Spinal cord (tissue), 10 donors: Measurements from ENCODE around the gene CACHD1. TPM values are rescaled to one million over a fixed set of nuclear protein-coding genes. Genes with fewer than 3 reads are reported as not detected.
A peak's percentile ranks its signal among the peaks of the same experiment; 100 is the strongest.
"Not testable (repeated sequence)": the region's sequence is repeated elsewhere in the genome, so short reads cannot be mapped to it uniquely, and the experiment has no call there.

Experiments used
- DNase-seq, 6 donors: peaks; one replicate each; pipeline versions ENCODE4 v3.0.0 to v3.0.0-alpha.2; 2013 to 2015; ENCODE audit warnings: low spot score in 6 of 6, low read depth in 4 of 6
- H3K27ac ChIP-seq: one replicate; pipeline ENCODE4 v1.5.1; 2013; ENCODE audit warnings: low read depth, low read length, control low read depth
- H3K27me3 ChIP-seq: one replicate; pipeline ENCODE4 v1.6.1; 2013; ENCODE audit warnings: low read length; ENCODE audit not compliant: control insufficient read depth, insufficient read depth
- H3K36me3 ChIP-seq: one replicate; pipeline ENCODE4 v1.6.1; 2013; ENCODE audit warnings: low read length; ENCODE audit not compliant: control insufficient read depth, insufficient read depth
- H3K4me1 ChIP-seq: one replicate; pipeline ENCODE4 v1.6.1; 2013; ENCODE audit warnings: low read length; ENCODE audit not compliant: control insufficient read depth, insufficient read depth
- H3K4me3 ChIP-seq: one replicate; pipeline ENCODE4 v1.5.1; 2013; ENCODE audit warnings: low read depth, low read length, control low read depth
- H3K9me3 ChIP-seq: one replicate; pipeline ENCODE4 v1.6.1; 2013; ENCODE audit warnings: low read length; ENCODE audit not compliant: control insufficient read depth, insufficient read depth
- WGBS: methylation state at CpG from one replicate; pipeline ENCODE4 v1.1.5; 2013; ENCODE audit warnings: missing lambda C conversion rate; ENCODE audit not compliant: insufficient coverage; 5-methylcytosine and 5-hydroxymethylcytosine counted together
- polyA plus RNA-seq, 2 donors: library from polyadenylated mRNA; unstranded; fragments of 120-200 nt; gene quantifications; one replicate each; pipeline ENCODE4 v1.2.1, GENCODE V29; 2013; ENCODE audit not compliant: insufficient read length in 2 of 2
- total RNA-seq, 2 donors: library from RNA; depleted of rRNA in 1 of 2; stranded (reverse); fragments of 120-200 nt in 1 of 2; fragments of >200 nt in 1 of 2; gene quantifications; one replicate each; pipeline versions ENCODE4 v1.2.3 to v1.2.4, GENCODE V29; 2013 to 2014
- donor health status: healthy.

Gene CACHD1
- total and polyA plus RNA-seq, 4 donors = 30.7 to 45.0 (median 36.9) TPM

GRCh38 chr1:64705591-64705990 is 235.7 kb downstream of the CACHD1 start:
- Histone ChIP-seq H3K9me3 (no peaks in the 10 kb centered on the region), H3K36me3 (no peaks in the 10 kb centered on the region), H3K27me3 (no peaks in the 10 kb centered on the region), H3K4me1 (no peaks in the 10 kb centered on the region), H3K27ac (no peak overlapping the region), H3K4me3 (no peak overlapping the region)
- DNase-seq = no peak
- WGBS = 33% methylated on average over 1 of the region's 1 CpG

GRCh38 chr1:64711266-64711665 is 241.3 kb downstream of the CACHD1 start:
- Histone ChIP-seq H3K27ac (no peak overlapping the region), H3K9me3 (no peaks in the 10 kb centered on the region), H3K4me1 (no peaks in the 10 kb centered on the region), H3K36me3 (no peaks in the 10 kb centered on the region), H3K4me3 (no peak overlapping the region), H3K27me3 (no peaks in the 10 kb centered on the region)
- no CpG with 5 or more reads among the region's 1 CpG for WGBS
- no peak for DNase-seq

- DNase-seq = no peak
- Histone ChIP-seq H3K27me3 (no peaks in the 10 kb centered on the region), H3K9me3 (no peaks in the 10 kb centered on the region), H3K36me3 (no peaks in the 10 kb centered on the region), H3K4me1 (no peaks in the 10 kb centered on the region), H3K4me3 (no peak overlapping the region), H3K27ac (no peak overlapping the region)
- 78% methylated on average over 2 of the region's 2 CpGs for WGBS
Measured at GRCh38 chr1:64712049-64712448, 242.1 kb downstream of the CACHD1 start.

- no peak overlapping the region for H3K4me3 ChIP-seq
- H3K27ac ChIP-seq = no peak overlapping the region
- H3K4me1 ChIP-seq = no peaks in the 10 kb centered on the region
- DNase-seq = peak in 2 of 6 donors; percentile 65
- no peaks in the 10 kb centered on the region for H3K9me3 ChIP-seq
- no CpG with 5 or more reads among the region's 2 CpGs for WGBS
- no peaks in the 10 kb centered on the region for H3K27me3 ChIP-seq
- H3K36me3 ChIP-seq = no peaks in the 10 kb centered on the region
Measured at GRCh38 chr1:64715186-64715585, 245.3 kb downstream of the CACHD1 start.

GRCh38 chr1:64721135-64721534 is 251.2 kb downstream of the CACHD1 start:
- Histone ChIP-seq H3K36me3 (no peaks in the 10 kb centered on the region), H3K27me3 (no peaks in the 10 kb centered on the region), H3K4me1 (no peaks in the 10 kb centered on the region), H3K9me3 (no peaks in the 10 kb centered on the region), H3K27ac (no peak overlapping the region), H3K4me3 (no peak overlapping the region)
- WGBS = no CpG with 5 or more reads among the region's 2 CpGs
- no peak for DNase-seq

- Histone ChIP-seq H3K36me3 (no peaks in the 10 kb centered on the region), H3K27ac (no peak overlapping the region), H3K4me1 (no peaks in the 10 kb centered on the region), H3K9me3 (no peaks in the 10 kb centered on the region), H3K4me3 (no peak overlapping the region), H3K27me3 (no peaks in the 10 kb centered on the region)
- WGBS = 85% methylated on average over 1 of the region's 2 CpGs
- DNase-seq = no peak
Measured at GRCh38 chr1:64721576-64722145, 251.7 kb downstream of the CACHD1 start.

GRCh38 chr1:64727861-64728260 is 257.9 kb downstream of the CACHD1 start:
- Histone ChIP-seq H3K4me1 (no peaks in the 10 kb centered on the region), H3K4me3 (no peak overlapping the region), H3K9me3 (no peaks in the 10 kb centered on the region), H3K36me3 (no peaks in the 10 kb centered on the region), H3K27me3 (no peaks in the 10 kb centered on the region), H3K27ac (no peak overlapping the region)
- DNase-seq = no peak
- no CpG with 5 or more reads among the region's 1 CpG for WGBS

- Histone ChIP-seq H3K27me3 (no peaks in the 10 kb centered on the region), H3K36me3 (no peaks in the 10 kb centered on the region), H3K4me3 (no peak overlapping the region), H3K9me3 (no peaks in the 10 kb centered on the region), H3K4me1 (no peaks in the 10 kb centered on the region), H3K27ac (no peak overlapping the region)
- DNase-seq = no peak
- WGBS = 100% methylated on average over 1 of the region's 3 CpGs
Measured at GRCh38 chr1:64733581-64734286, 263.8 kb downstream of the CACHD1 start.

- Histone ChIP-seq H3K4me3 (no peak overlapping the region), H3K4me1 (no peaks in the 10 kb centered on the region), H3K27ac (no peak overlapping the region), H3K27me3 (no peaks in the 10 kb centered on the region), H3K9me3 (no peaks in the 10 kb centered on the region), H3K36me3 (no peaks in the 10 kb centered on the region)
- WGBS = 82% methylated on average over 3 of the region's 3 CpGs
- DNase-seq = no peak
Measured at GRCh38 chr1:64734287-64734652, 264.3 kb downstream of the CACHD1 start.

- H3K9me3 ChIP-seq, H3K27ac ChIP-seq, DNase-seq, H3K4me1 ChIP-seq, H3K27me3 ChIP-seq, H3K4me3 ChIP-seq, H3K36me3 ChIP-seq: not testable (repeated sequence)
- WGBS = no CpG with 5 or more reads among the region's 1 CpG
Measured at GRCh38 chr1:64740687-64741086, 270.8 kb downstream of the CACHD1 start.
